ENCODE measurements around the gene PELI3. TPM values are rescaled to one million over a fixed set of nuclear protein-coding genes. Genes with fewer than 3 reads are reported as not detected.

PELI3 gene
- total and polyA plus RNA-seq, 3 donors from 2014 or later = 10.2 to 17.7 (median 13.0) TPM

- WGBS, 2 donors = 4 to 5% methylated on average over 11 to 18 of the region's 30 CpGs
- no peak overlapping the region for H3K27ac ChIP-seq
- H3K36me3 ChIP-seq (ENCODE audit: low read depth, missing control alignments) = no peaks in the 10 kb centered on the region
- peak; percentile 32 for DNase-seq
- no peak overlapping the region for H3K4me3 ChIP-seq
- peaks cover 23% of the 10 kb centered on the region for H3K4me1 ChIP-seq
- intact Hi-C loops (cut with DNase I; ENCODE audit: low total_unique reads) = no loop called here
- H3K9me3 ChIP-seq = no peaks in the 10 kb centered on the region
- H3K27me3 ChIP-seq = no peaks in the 10 kb centered on the region
- TF ChIP-seq POLR2A (IDR thresholded peaks at IDR 0.05) = no peak
Observed at GRCh38 chr11:66419825-66420224, 46.9 kb upstream of the PELI3 start.

- Histone ChIP-seq H3K4me3 (peak within 1 kb of the TSS in 1 of 2 donors; percentile 23), H3K9me3 (no peaks in the 10 kb centered on the region), H3K36me3 (ENCODE audit: low read depth, missing control alignments) (no peaks in the 10 kb centered on the region), H3K4me1 (peaks cover 23% of the 10 kb centered on the region), H3K27me3 (no peaks in the 10 kb centered on the region), H3K27ac (no peak within 1 kb of the TSS)
- DNase-seq = peak; percentile 53
- WGBS, 2 donors = 2 to 6% methylated on average over 45 to 64 of the region's 71 CpGs
- intact Hi-C loops (cut with DNase I; ENCODE audit: low total_unique reads) = no loop called here
- TF ChIP-seq CTCF (IDR thresholded peaks at IDR 0.05) (no peak), POLR2A (IDR thresholded peaks at IDR 0.05) (no peak)
Observed at GRCh38 chr11:66420671-66421476, 45.8 kb upstream of the PELI3 start, which contains the start of gene NPAS4. NPAS4 (plus strand) TSS chr11:66421035; CDS start chr11:66421180, 145 bp downstream.

DNA sequence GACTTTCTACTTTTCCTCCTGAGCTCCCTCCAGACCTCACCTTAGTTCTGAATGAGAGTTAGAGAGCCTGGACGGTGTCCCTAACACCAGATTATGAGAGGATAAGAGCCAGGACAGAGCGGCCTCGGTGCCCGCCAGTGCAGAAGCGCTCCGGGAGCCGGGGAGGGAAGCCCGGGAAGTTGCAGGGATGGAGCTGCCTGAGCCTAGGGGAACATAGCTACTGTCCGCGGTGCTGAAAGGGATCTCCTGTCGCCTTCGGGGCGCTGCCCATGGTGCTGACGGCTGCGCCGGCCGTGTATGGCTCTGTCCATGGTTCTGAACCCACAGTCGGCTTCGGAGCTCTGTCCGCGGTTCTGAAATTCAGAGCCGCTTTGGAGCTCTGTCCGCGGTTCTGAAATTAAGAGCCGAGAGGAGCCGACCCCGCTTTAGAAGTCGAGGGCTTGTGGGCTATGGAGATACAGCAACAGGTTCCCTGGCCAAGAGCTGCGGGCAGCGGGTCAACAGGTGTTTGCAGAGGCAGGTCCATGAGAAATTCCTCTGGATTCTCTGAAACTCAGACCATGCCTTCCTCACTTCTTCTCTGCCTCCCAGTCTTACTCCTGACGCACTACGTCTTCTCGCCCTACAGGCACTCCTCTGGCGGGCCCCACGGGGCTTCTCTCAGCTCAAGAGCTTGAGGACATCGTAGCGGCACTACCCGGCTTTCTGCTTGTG, 45.1 kb upstream of the PELI3 start:
- peak; percentile 98 for DNase-seq
- H3K27me3 ChIP-seq = no peaks in the 10 kb centered on the region
- peaks cover 23% of the 10 kb centered on the region for H3K4me1 ChIP-seq
- H3K27ac ChIP-seq = no peak overlapping the region
- peak overlapping the region in 1 of 2 donors; percentile 23 for H3K4me3 ChIP-seq
- TF ChIP-seq POLR2A (IDR thresholded peaks at IDR 0.05) (no peak), CTCF (IDR thresholded peaks at IDR 0.05) (no peak)
- 9 to 10% methylated on average over 33 to 38 of the region's 38 CpGs for WGBS, 2 donors
- no peaks in the 10 kb centered on the region for H3K9me3 ChIP-seq
- H3K36me3 ChIP-seq (ENCODE audit: low read depth, missing control alignments) = no peaks in the 10 kb centered on the region
- intact Hi-C loops (cut with DNase I; ENCODE audit: low total_unique reads) = no loop called here

- Histone ChIP-seq H3K9me3 (no peaks in the 10 kb centered on the region), H3K4me3 (no peak overlapping the region), H3K36me3 (ENCODE audit: low read depth, missing control alignments) (no peaks in the 10 kb centered on the region), H3K27me3 (no peaks in the 10 kb centered on the region), H3K4me1 (peaks cover under 1% of the 10 kb centered on the region), H3K27ac (no peak overlapping the region)
- DNase-seq = no peak
- intact Hi-C loops (cut with DNase I; ENCODE audit: low total_unique reads) = no loop called here
- TF ChIP-seq POLR2A (IDR thresholded peaks at IDR 0.05) (no peak), CTCF (IDR thresholded peaks at IDR 0.05) (no peak)
- 33 to 60% methylated on average over 16 to 23 of the region's 23 CpGs for WGBS, 2 donors
Observed at GRCh38 chr11:66426314-66426713, 40.4 kb upstream of the PELI3 start.

GRCh38 chr11:66428933-66429332, 37.8 kb upstream of the PELI3 start:
- H3K9me3 ChIP-seq = no peaks in the 10 kb centered on the region
- intact Hi-C loops (cut with DNase I; ENCODE audit: low total_unique reads) = no loop called here
- H3K27me3 ChIP-seq = no peaks in the 10 kb centered on the region
- H3K27ac ChIP-seq = no peak overlapping the region
- no peak overlapping the region for H3K4me3 ChIP-seq
- DNase-seq = no peak
- H3K36me3 ChIP-seq (ENCODE audit: low read depth, missing control alignments) = no peaks in the 10 kb centered on the region
- TF ChIP-seq CTCF (IDR thresholded peaks at IDR 0.05) = no peak
- no peak for TF ChIP-seq POLR2A (IDR thresholded peaks at IDR 0.05)
- H3K4me1 ChIP-seq = no peaks in the 10 kb centered on the region
- WGBS, 2 donors = 88 to 94% methylated on average over 2 of the region's 2 CpGs

Data from testis (tissue), 3 donors.